ENCODE results near the gene SCN2B. TPM values are rescaled to one million over a fixed set of nuclear protein-coding genes. Genes with fewer than 3 reads are reported as not detected.

The SCN2B gene
- total and polyA plus RNA-seq, 2 of the 4 experiments (the other 2 are of a cell fraction), result under 0.01 to 0.05 TPM

DNA sequence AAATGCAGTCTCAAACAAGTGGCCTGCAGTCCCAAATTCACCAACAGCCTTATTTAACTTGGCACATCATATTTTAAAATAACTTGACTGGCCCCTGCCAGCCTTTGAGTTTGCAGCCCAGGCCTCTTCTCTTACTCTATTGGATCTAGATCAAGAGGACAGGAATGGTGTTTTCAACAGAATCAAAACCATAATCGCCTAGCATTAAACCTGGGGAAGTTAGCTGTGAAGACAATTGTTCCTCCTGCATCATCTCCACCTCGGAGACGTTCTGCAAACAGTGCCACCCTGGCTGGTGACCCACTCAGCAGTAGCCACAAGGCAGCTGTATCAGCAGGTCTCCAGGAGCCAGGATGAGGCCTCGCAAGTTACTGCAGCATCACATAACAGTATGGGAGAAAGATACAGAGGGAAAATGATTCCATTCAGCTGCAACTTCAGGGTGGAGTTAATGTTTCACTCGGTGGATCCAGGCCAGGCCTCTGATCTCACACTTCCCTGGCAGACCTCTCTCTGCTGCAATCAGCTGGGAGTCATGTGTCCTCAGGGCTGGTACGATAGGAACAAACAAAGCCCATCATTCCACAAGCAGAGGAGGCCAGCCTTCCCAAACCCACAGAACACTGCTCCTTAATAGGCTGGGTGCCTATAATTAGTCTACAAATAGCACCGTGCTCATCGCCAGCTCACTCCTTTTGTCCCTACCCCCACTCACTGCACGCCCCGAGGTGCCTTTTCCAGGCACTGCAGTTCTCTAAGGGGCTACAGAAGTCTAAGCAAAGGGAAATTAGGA lies 18.6 kb upstream of the SCN2B start:
- no peak overlapping the region for H3K23ac ChIP-seq (ENCODE audit: low read depth, low read length)
- no peak overlapping the region for H2BK20ac ChIP-seq (ENCODE audit: low read depth, low read length)
- H2AK5ac ChIP-seq (ENCODE audit: low read depth, low read length), result no peak overlapping the region
- ATAC-seq (ENCODE audit: low read depth) (peak; percentile 77), DNase-seq (peak; percentile 64)
- H3K36me3 ChIP-seq (ENCODE audit: control insufficient read depth, insufficient read depth, low read length), result no peaks in the 10 kb centered on the region
- in situ Hi-C loops (cut with MboI; ENCODE audit: low sequenced_read_pairs) (loop anchor here (5.0 kb wide), 1 partner anchor 152 kb away; no protein-coding TSS in a partner anchor), intact Hi-C loops (cut with micrococcal nuclease) (loop anchor here (5.0 kb wide), 1 partner anchor 372 kb away; the partner anchor contains the start of gene IFT46), dilution Hi-C loops (cut with HindIII; ENCODE audit: low sequenced_read_pairs, unreplicated experiment) (no loop called here)
- H4K8ac ChIP-seq (ENCODE audit: low read depth in 2 of 2, low read length in 2 of 2), result no peak overlapping the region
- BruUV-seq (replicated peaks), result no TSS peak
- H3K56ac ChIP-seq (ENCODE audit: extremely low read depth, insufficient read depth, low read length), result no peak overlapping the region
- H3K4ac ChIP-seq (ENCODE audit: low read depth, low read length), result no peak overlapping the region
- no CpG with 5 or more reads among the region's 10 CpGs for WGBS, 2 experiments (ENCODE audit: extremely low coverage in 2 of 2, insufficient read length in 1 of 2)
- H3K14ac ChIP-seq (replicated peaks; ENCODE audit: low read depth, low read length), result no peak overlapping the region
- TF ChIP-seq, protein P1, sequence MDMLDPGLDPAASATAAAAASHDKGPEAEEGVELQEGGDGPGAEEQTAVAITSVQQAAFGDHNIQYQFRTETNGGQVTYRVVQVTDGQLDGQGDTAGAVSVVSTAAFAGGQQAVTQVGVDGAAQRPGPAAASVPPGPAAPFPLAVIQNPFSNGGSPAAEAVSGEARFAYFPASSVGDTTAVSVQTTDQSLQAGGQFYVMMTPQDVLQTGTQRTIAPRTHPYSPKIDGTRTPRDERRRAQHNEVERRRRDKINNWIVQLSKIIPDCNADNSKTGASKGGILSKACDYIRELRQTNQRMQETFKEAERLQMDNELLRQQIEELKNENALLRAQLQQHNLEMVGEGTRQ (IDR thresholded peaks at IDR 0.05; ENCODE audit: low read depth, low read length), result peak; percentile 67; the same call in 1 of the 2 replicates
- TF ChIP-seq CEBPB (IDR thresholded peaks at IDR 0.05; ENCODE audit: low read depth, low read length), result no peak
- H3K4me3 ChIP-seq (ENCODE audit: insufficient read depth, low read depth, low read length), result no peak overlapping the region
- no peak overlapping the region for H2BK120ac ChIP-seq (ENCODE audit: low read depth, low read length)
- no peak overlapping the region for H2BK15ac ChIP-seq (ENCODE audit: low read depth, low read length)
- ChIA-PET CTCF (no interaction called here), POLR2A (ENCODE audit: unreplicated experiment) (no interaction called here)
- no peak overlapping the region for H3K4me2 ChIP-seq (ENCODE audit: low read depth, low read length)
- H3K27ac ChIP-seq (ENCODE audit: insufficient read depth, low read length), result no peak overlapping the region
- no peaks in the 10 kb centered on the region for H3K9me3 ChIP-seq (ENCODE audit: control insufficient read depth, insufficient read depth, low read length)
- H3K9me1 ChIP-seq (ENCODE audit: insufficient read depth, low read length), result no peaks in the 10 kb centered on the region
- H4K5ac ChIP-seq (ENCODE audit: low read depth, low read length), result no peak overlapping the region
- H3K79me1 ChIP-seq (ENCODE audit: low read depth in 1 of 2, low read length in 2 of 2), result no peaks in the 10 kb centered on the region
- H3K4me1 ChIP-seq (ENCODE audit: control insufficient read depth, insufficient read depth, low read length), result no peaks in the 10 kb centered on the region
- H3K27me3 ChIP-seq (ENCODE audit: control insufficient read depth, insufficient read depth, low read length), result no peaks in the 10 kb centered on the region; the same call in 1 of the 2 replicates
- no peak overlapping the region for H3K9ac ChIP-seq (ENCODE audit: low read depth, low read length)
- H2AK9ac ChIP-seq (replicated peaks; ENCODE audit: low read depth, low read length, poor library complexity), result no peak overlapping the region
- H2AFZ ChIP-seq (replicated peaks; ENCODE audit: low read length, poor library complexity), result peak overlapping the region; percentile 9
- no peak overlapping the region for H2BK5ac ChIP-seq (ENCODE audit: low read depth, low read length, poor library complexity, severe bottlenecking)
- H4K20me1 ChIP-seq (ENCODE audit: insufficient read depth, low read length), result no peaks in the 10 kb centered on the region
- no peak overlapping the region for H3K18ac ChIP-seq (ENCODE audit: low read depth, low read length)
- no peak overlapping the region for H4K91ac ChIP-seq (ENCODE audit: insufficient read depth, low read depth, low read length)

All from IMR-90 (cell line).